Cerebellar cortex (tissue), 1 donor: ENCODE data around the gene CCN6.

Experiments used
- DNase-seq: peaks from one replicate; pipeline ENCODE4 v3.0.0-alpha.2; 2015; ENCODE audit warnings: low spot score

CCN6 gene

DNA sequence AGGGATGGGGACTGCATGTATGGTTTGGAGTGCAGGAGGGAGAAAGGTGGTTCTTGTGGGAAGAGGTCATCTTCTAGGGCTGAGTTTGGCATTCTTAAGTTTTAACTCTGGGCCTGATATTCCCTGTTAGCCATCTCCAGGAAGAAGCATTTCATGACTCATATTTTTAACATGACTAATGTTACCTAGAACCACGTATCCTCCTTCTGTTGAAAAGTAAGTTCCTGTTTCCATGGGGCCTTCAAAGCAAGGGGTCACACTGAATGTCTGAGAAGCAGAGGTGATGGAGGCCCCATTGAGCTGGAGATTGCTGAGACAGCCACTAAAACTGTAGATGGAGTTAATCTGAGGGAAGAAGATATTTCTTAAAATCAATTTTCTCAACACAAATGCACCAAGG, 63.6 kb downstream of the CCN6 start:
- no peak for DNase-seq

DNA sequence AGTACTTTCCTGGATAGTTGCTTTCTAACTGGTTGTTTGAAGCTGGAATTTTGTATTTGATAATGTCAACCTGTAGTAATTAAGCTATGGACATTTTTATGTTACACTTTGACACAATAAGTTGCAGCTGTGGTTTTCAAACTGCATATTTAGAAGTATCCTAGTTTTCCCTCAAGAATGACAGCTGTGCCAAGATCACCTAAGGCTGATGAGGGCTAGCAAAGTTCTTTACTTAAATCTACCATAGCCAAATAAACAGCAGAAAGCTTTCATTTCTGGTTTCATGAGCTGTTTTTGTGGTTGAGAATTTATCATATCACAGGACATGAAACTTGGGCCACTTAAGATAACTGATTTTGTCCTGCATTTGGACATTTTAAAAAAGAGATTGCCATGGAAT, 64.1 kb downstream of the CCN6 start:
- no peak for DNase-seq
